HG03103 (cell line): ENCODE data around the gene TPST2.
A peak's percentile ranks its signal among the peaks of the same experiment; 100 is the strongest.

Experiments used
- ATAC-seq: cut with Tn5 transposase; IDR thresholded peaks from one replicate; pipeline ENCODE4 v1.9.1; 2021; ENCODE audit warnings: low read depth; ENCODE audit not compliant: unreplicated experiment

TPST2 gene

DNA sequence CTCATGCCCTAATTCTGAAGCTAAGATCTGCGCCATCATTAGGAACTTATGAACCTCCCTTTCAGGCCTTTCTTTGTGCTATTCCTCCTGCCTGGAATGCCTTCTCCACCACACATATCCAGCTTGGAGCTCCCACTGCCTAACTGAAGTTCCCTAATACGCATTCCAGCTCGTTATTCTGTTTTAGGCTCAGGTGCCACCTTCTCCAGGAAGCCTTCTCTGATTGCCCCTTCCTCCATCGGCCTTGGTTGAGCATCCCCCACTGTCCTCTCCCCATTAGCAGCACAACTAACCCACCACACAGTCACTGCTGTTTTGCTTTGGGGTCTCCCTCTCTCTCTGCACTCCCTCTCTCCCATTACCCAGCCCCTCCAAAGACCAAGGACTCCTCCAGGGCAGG, 22.7 kb upstream of the TPST2 start:
- no peak for ATAC-seq

GRCh38 chr22:26610996-26611395, 21.1 kb upstream of the TPST2 start:
- no peak for ATAC-seq

- ATAC-seq, result peak; percentile 65
Measured at GRCh38 chr22:26610072-26610958, 20.4 kb upstream of the TPST2 start.

DNA sequence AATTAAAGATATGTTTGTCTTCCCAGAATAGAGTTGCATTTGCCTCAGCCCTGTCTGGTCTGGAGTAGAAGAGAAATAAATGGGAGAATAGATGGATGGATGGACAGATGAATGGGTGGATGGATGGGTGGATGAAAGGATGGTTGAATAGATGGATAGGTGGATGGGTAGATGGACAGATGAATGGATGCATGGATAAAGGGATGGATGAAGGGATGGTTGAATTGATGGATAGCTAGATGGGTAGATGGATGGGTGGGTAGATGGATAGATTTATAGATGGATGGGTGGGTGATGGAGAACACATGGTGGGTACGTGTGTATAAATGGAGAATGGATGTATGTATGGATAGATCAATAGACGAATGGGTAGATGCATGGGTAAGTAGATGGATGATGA, 19.4 kb upstream of the TPST2 start:
- no peak for ATAC-seq

GRCh38 chr22:26608129-26608528, 18.2 kb upstream of the TPST2 start:
- no peak for ATAC-seq

GRCh38 chr22:26606611-26607010, 16.7 kb upstream of the TPST2 start:
- ATAC-seq, result no peak

- no peak for ATAC-seq
Measured at GRCh38 chr22:26604368-26604767, 14.4 kb upstream of the TPST2 start.

- no peak for ATAC-seq
Measured at GRCh38 chr22:26602127-26602526, 12.2 kb upstream of the TPST2 start.

GRCh38 chr22:26601726-26602125, 11.8 kb upstream of the TPST2 start:
- ATAC-seq, result no peak

GRCh38 chr22:26599505-26599904, 9.6 kb upstream of the TPST2 start:
- ATAC-seq, result no peak

- no peak for ATAC-seq
Measured at GRCh38 chr22:26597480-26597879, 7.5 kb upstream of the TPST2 start.

- ATAC-seq, result no peak
Measured at GRCh38 chr22:26597026-26597425, 7.1 kb upstream of the TPST2 start.

GRCh38 chr22:26593763-26594162, 3.8 kb upstream of the TPST2 start:
- no peak for ATAC-seq

DNA sequence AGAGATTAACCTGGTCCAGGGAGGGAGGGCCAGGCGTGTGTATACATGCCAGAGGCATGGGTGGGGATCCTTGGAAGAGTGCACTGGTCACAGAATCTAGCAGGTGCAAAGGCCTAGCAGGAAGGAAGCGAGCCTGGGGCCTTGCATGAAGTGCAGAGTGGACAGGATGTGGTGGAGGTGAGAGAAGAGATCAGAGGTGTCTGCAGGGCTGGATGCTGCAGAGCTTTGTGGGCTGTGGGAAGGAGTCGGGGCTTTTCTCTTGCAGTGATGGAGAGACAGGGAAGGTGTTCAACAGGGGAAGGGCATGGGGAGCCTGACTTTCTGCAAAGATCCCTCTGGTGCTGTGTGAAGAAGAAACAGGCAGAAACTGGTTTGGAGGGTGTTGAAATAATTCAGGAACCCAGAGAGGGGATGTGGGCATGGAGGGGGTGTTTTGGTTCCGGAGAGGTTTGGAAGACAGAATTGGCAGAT, 2.5 kb upstream of the TPST2 start:
- no peak for ATAC-seq

- peak; percentile 2 for ATAC-seq
Measured at GRCh38 chr22:26589367-26589844, 526 bp downstream of the TPST2 start.

DNA sequence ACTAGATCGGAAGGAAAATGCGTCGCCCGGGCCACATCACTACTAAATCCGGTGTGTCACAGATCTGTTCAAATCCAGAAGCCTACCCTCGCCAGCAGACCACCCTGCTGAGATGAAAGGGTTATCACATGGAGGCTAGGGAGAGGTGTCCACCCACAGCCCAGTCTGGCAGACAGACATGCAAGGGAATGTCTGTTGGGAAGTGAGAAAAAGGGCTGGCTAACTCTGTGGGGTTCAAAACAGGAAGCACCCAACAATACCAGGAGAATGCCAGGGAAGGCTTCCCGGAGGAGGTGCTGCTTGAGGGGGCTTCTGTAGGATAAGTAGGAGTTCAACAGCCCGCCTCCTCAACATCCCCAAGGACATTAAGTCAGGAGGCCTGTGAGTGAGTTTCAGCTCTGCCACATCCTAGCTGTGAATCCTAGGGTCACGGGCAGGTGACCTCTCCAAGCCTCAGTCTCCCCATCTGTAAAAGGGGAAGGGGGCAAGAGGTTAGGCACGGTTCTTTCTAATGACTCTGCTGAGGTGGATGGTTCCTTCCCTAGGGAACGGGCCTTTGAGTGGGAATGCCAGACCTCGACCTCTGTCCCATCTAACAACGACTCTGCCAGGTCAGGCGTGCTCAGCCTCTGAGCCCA, 1.1 kb downstream of the TPST2 start:
- ATAC-seq, result no peak

DNA sequence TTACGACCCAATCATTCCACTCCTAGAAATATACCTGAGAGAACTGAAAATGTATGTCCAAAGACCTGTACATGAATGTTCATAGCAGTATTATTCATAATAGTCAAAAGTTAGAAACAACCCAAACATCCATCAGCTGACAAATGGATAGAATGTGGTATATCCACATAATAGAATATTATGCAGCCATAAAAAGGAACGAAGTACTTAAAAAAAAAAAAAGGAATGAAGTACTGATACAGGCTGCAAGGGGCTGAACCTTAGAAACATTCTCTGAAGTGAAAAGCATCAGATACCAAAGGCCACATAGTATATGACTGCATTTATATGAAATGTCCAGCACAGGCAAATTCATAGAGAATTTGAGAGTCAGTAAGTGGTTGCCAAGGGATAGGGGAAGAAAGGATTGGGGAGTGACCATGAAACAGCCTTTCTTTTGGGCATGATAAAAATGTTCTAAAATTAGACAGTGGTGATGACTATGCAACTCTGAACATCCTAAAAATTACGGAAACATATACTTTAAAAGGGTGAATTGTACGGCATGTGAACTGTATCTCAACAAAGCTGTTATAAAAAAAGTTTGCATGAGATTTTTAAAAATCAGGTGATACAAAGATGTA, 1.8 kb downstream of the TPST2 start:
- ATAC-seq, result no peak

- no peak for ATAC-seq
Measured at GRCh38 chr22:26586556-26587325, 3.2 kb downstream of the TPST2 start.

DNA sequence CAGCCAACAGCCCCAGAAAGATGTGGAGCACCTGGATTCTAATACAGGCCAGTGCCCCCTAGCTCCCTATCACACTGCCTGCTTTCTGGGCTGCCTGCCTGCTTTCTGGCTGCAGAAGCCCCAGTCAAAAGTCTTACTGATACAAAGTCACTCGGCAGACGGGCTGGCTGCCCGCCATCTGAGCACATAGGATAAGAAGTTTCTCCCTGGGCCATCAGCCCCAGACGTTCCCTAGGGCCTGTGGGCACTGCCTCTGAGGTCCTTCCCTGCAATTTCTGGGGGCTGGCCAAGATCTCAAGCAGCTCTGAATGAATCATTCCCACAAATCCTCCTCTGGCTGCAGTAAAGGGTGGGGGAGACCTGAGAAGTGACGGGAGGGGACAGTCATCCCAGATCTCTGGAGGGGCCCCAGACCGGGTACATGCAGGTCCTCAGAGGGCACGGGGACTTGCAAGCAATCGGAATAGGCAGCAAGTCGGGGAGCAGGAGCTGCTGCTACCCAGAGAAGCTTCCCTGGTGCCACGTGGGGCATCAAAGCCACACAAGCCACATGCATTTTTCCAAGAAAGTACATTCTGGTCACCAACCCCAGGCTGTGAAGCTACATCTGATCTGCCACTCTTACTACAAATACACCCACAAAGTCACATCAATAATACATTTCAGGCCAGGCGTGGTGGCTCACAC, 4.7 kb downstream of the TPST2 start:
- no peak for ATAC-seq

DNA sequence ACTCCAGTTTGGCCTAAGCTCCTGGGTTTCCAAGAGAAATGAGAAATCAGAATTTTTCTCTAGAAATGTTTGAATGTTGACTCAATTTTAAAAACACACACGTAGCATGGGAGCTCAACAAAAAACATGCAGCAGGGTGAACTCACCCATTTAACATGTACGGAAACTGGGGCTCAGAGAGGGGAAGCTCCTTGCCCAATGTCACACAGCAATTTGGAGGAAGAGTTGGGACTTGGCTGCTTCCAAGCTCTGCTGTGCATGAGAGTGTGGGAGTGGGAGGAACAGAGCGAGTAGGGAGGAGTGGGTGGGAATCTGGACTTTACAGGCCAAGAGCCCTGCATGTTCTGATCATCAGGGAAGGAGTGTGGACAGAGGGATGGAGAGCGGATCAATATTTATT, 5.9 kb downstream of the TPST2 start:
- ATAC-seq, result no peak
